Measurements from ENCODE around the gene PLA2G4E.

The PLA2G4E gene

GRCh38 chr15:42020713-42021273 is at the start of gene PLA2G4E:
TSS of gene PLA2G4E (minus strand) at chr15:42021042. CDS start at chr15:42021030, 12 bp downstream.
- no peak within 1 kb of the TSS for H3K4me3 ChIP-seq (ENCODE audit: low read depth, low read length)
- no peak for DNase-seq (ENCODE audit: low read depth)
- no peak for TF ChIP-seq CTCF (IDR thresholded peaks at IDR 0.05; ENCODE audit: control insufficient read depth, extremely low read depth, insufficient read depth)

- H3K4me3 ChIP-seq (ENCODE audit: low read depth, low read length): no peak overlapping the region
- TF ChIP-seq CTCF (IDR thresholded peaks at IDR 0.05; ENCODE audit: control insufficient read depth, extremely low read depth, insufficient read depth): no peak
- DNase-seq (ENCODE audit: low read depth): no peak
These were observed 49.6 kb upstream of the PLA2G4E start for GRCh38 chr15:42070279-42070975.

- no peak for TF ChIP-seq CTCF (IDR thresholded peaks at IDR 0.05; ENCODE audit: control insufficient read depth, extremely low read depth, insufficient read depth)
These were observed 48.8 kb upstream of the PLA2G4E start for GRCh38 chr15:42069496-42070278.

GRCh38 chr15:42069025-42069424 is 48.2 kb upstream of the PLA2G4E start:
- no peak for TF ChIP-seq CTCF (IDR thresholded peaks at IDR 0.05; ENCODE audit: control insufficient read depth, extremely low read depth, insufficient read depth)
- DNase-seq (ENCODE audit: low read depth): no peak
- H3K4me3 ChIP-seq (ENCODE audit: low read depth, low read length): no peak overlapping the region

More at GRCh38 chr15:42069496-42070278, 48.8 kb upstream of the PLA2G4E start:
- H3K4me3 ChIP-seq (ENCODE audit: low read depth, low read length): no peak overlapping the region
- DNase-seq (ENCODE audit: low read depth): no peak

GRCh38 chr15:42068601-42069000 is 47.8 kb upstream of the PLA2G4E start:
- no peak for DNase-seq (ENCODE audit: low read depth)
- no peak overlapping the region for H3K4me3 ChIP-seq (ENCODE audit: low read depth, low read length)
- TF ChIP-seq CTCF (IDR thresholded peaks at IDR 0.05; ENCODE audit: control insufficient read depth, extremely low read depth, insufficient read depth): no peak

GRCh38 chr15:42066764-42067415 is 46.0 kb upstream of the PLA2G4E start:
- H3K4me3 ChIP-seq (ENCODE audit: low read depth, low read length): no peak overlapping the region
- DNase-seq (ENCODE audit: low read depth): no peak
- no peak for TF ChIP-seq CTCF (IDR thresholded peaks at IDR 0.05; ENCODE audit: control insufficient read depth, extremely low read depth, insufficient read depth)

All from LNCaP clone FGC (cell line).